Activated naive CD8-positive, alpha-beta T cell treated with anti-CD3 and anti-CD28 coated beads for 36 hours (primary cell): ENCODE measurements around the gene TACC2. TPM values are rescaled to one million over a fixed set of nuclear protein-coding genes. Genes with fewer than 3 reads are reported as not detected.
"Not testable (repeated sequence)": the region's sequence is repeated elsewhere in the genome, so short reads cannot be mapped to it uniquely, and the experiment has no call there.

Source experiments
- DNase-seq: peaks from one replicate; pipeline ENCODE4 v3.0.0; 2021
- H3K27ac Mint-ChIP-seq: one replicate; pipeline ENCODE4 v1.8.0; 2022; ENCODE audit warnings: mild to moderate bottlenecking, moderate library complexity, mixed read lengths
- H3K27me3 Mint-ChIP-seq: one replicate; pipeline ENCODE4 v1.8.0; 2022; ENCODE audit warnings: mild to moderate bottlenecking, mixed read lengths
- H3K36me3 Mint-ChIP-seq: one replicate; pipeline ENCODE4 v1.8.0; 2021; ENCODE audit warnings: mild to moderate bottlenecking, mixed read lengths
- H3K4me1 Mint-ChIP-seq: one replicate; pipeline ENCODE4 v1.8.0; 2021; ENCODE audit warnings: mixed read lengths
- H3K4me3 Mint-ChIP-seq: one replicate; pipeline ENCODE4 v1.8.0; 2022; ENCODE audit warnings: mild to moderate bottlenecking, moderate library complexity, mixed read lengths
- H3K9me3 Mint-ChIP-seq: one replicate; pipeline ENCODE4 v1.8.0; 2022; ENCODE audit warnings: mixed read lengths
- total RNA-seq, 2 experiments: library from RNA; stranded (reverse); gene quantifications; one replicate each; pipeline ENCODE4 v1.2.3, GENCODE V29; 2021

The TACC2 gene
- total RNA-seq, 2 experiments from 2014 or later, result not detected

GRCh38 chr10:122078965-122079795 lies 90.2 kb downstream of the TACC2 start:
- no peak for DNase-seq
- Mint-ChIP-seq H3K4me1 (no peaks in the 10 kb centered on the region), H3K36me3 (no peaks in the 10 kb centered on the region), H3K4me3 (no peak overlapping the region), H3K9me3 (no peaks in the 10 kb centered on the region), H3K27me3 (peaks cover 4% of the 10 kb centered on the region), H3K27ac (no peak overlapping the region)

- no peaks in the 10 kb centered on the region for H3K36me3 Mint-ChIP-seq
- no peak for DNase-seq
- H3K4me1 Mint-ChIP-seq, result no peaks in the 10 kb centered on the region
- no peak overlapping the region for H3K4me3 Mint-ChIP-seq
- no peak overlapping the region for H3K27ac Mint-ChIP-seq
- peaks cover 4% of the 10 kb centered on the region for H3K27me3 Mint-ChIP-seq
- no peaks in the 10 kb centered on the region for H3K9me3 Mint-ChIP-seq
Observed at GRCh38 chr10:122082616-122083477, 93.9 kb downstream of the TACC2 start.

GRCh38 chr10:122083478-122084025 lies 94.6 kb downstream of the TACC2 start:
- Mint-ChIP-seq H3K27me3 (peaks cover 4% of the 10 kb centered on the region), H3K27ac (no peak overlapping the region), H3K9me3 (no peaks in the 10 kb centered on the region), H3K4me3 (no peak overlapping the region), H3K4me1 (no peaks in the 10 kb centered on the region), H3K36me3 (no peaks in the 10 kb centered on the region)
- no peak for DNase-seq

GRCh38 chr10:122084286-122085041 lies 95.5 kb downstream of the TACC2 start:
- no peaks in the 10 kb centered on the region for H3K9me3 Mint-ChIP-seq
- peaks cover 1% of the 10 kb centered on the region for H3K27me3 Mint-ChIP-seq
- H3K27ac Mint-ChIP-seq, result no peak overlapping the region
- no peak overlapping the region for H3K4me3 Mint-ChIP-seq
- no peaks in the 10 kb centered on the region for H3K4me1 Mint-ChIP-seq
- H3K36me3 Mint-ChIP-seq, result no peaks in the 10 kb centered on the region
- DNase-seq, result no peak

GRCh38 chr10:122085423-122085911 lies 96.5 kb downstream of the TACC2 start:
- Mint-ChIP-seq H3K27ac (no peak overlapping the region), H3K4me3 (no peak overlapping the region), H3K4me1 (no peaks in the 10 kb centered on the region), H3K9me3 (no peaks in the 10 kb centered on the region), H3K36me3 (no peaks in the 10 kb centered on the region), H3K27me3 (no peaks in the 10 kb centered on the region)
- DNase-seq, result no peak

GRCh38 chr10:122086416-122087240 lies 97.7 kb downstream of the TACC2 start:
- no peaks in the 10 kb centered on the region for H3K36me3 Mint-ChIP-seq
- H3K4me1 Mint-ChIP-seq, result no peaks in the 10 kb centered on the region
- H3K27ac Mint-ChIP-seq, result no peak overlapping the region
- DNase-seq, result no peak
- H3K27me3 Mint-ChIP-seq, result no peaks in the 10 kb centered on the region
- H3K4me3 Mint-ChIP-seq, result no peak overlapping the region
- no peaks in the 10 kb centered on the region for H3K9me3 Mint-ChIP-seq

GRCh38 chr10:122087436-122087835 lies 98.5 kb downstream of the TACC2 start:
- H3K4me1 Mint-ChIP-seq, result no peaks in the 10 kb centered on the region
- no peak for DNase-seq
- no peak overlapping the region for H3K27ac Mint-ChIP-seq
- H3K36me3 Mint-ChIP-seq, result no peaks in the 10 kb centered on the region
- no peaks in the 10 kb centered on the region for H3K27me3 Mint-ChIP-seq
- H3K9me3 Mint-ChIP-seq, result no peaks in the 10 kb centered on the region
- H3K4me3 Mint-ChIP-seq, result no peak overlapping the region

GRCh38 chr10:122089311-122090017 lies 100.5 kb downstream of the TACC2 start:
- DNase-seq, result no peak
- no peak overlapping the region for H3K27ac Mint-ChIP-seq

GRCh38 chr10:122091722-122092121 lies 102.8 kb downstream of the TACC2 start:
- no peaks in the 10 kb centered on the region for H3K9me3 Mint-ChIP-seq
- no peaks in the 10 kb centered on the region for H3K4me1 Mint-ChIP-seq
- H3K36me3 Mint-ChIP-seq, result no peaks in the 10 kb centered on the region
- H3K27me3 Mint-ChIP-seq, result no peaks in the 10 kb centered on the region
- DNase-seq, result no peak
- H3K4me3 Mint-ChIP-seq, result no peak overlapping the region
- H3K27ac Mint-ChIP-seq, result no peak overlapping the region

More at GRCh38 chr10:122089311-122090017, 100.5 kb downstream of the TACC2 start:
- H3K4me3 Mint-ChIP-seq, result no peak overlapping the region
- H3K9me3 Mint-ChIP-seq, result no peaks in the 10 kb centered on the region
- no peaks in the 10 kb centered on the region for H3K27me3 Mint-ChIP-seq
- no peaks in the 10 kb centered on the region for H3K4me1 Mint-ChIP-seq
- no peaks in the 10 kb centered on the region for H3K36me3 Mint-ChIP-seq

GRCh38 chr10:122093076-122093475 lies 104.1 kb downstream of the TACC2 start:
- DNase-seq, result no peak
- no peaks in the 10 kb centered on the region for H3K27me3 Mint-ChIP-seq
- H3K9me3 Mint-ChIP-seq, result no peaks in the 10 kb centered on the region
- H3K4me3 Mint-ChIP-seq, result no peak overlapping the region
- H3K27ac Mint-ChIP-seq, result no peak overlapping the region
- H3K4me1 Mint-ChIP-seq, result no peaks in the 10 kb centered on the region
- no peaks in the 10 kb centered on the region for H3K36me3 Mint-ChIP-seq

- H3K4me1 Mint-ChIP-seq, result not testable (repeated sequence)
Observed at GRCh38 chr10:122096181-122096580, 107.2 kb downstream of the TACC2 start.

GRCh38 chr10:122096705-122097104 lies 107.7 kb downstream of the TACC2 start:
- DNase-seq, result no peak
- Mint-ChIP-seq H3K4me1 (no peaks in the 10 kb centered on the region), H3K27ac (no peak overlapping the region), H3K27me3 (no peaks in the 10 kb centered on the region), H3K4me3 (no peak overlapping the region), H3K36me3 (no peaks in the 10 kb centered on the region), H3K9me3 (no peaks in the 10 kb centered on the region)

More at GRCh38 chr10:122096181-122096580, 107.2 kb downstream of the TACC2 start:
- H3K4me3 Mint-ChIP-seq, H3K27me3 Mint-ChIP-seq, H3K27ac Mint-ChIP-seq, DNase-seq, H3K9me3 Mint-ChIP-seq, H3K36me3 Mint-ChIP-seq: not testable (repeated sequence)

- no peaks in the 10 kb centered on the region for H3K27me3 Mint-ChIP-seq
- H3K36me3 Mint-ChIP-seq, result no peaks in the 10 kb centered on the region
- H3K4me3 Mint-ChIP-seq, result no peak overlapping the region
- no peak overlapping the region for H3K27ac Mint-ChIP-seq
- H3K4me1 Mint-ChIP-seq, result no peaks in the 10 kb centered on the region
- no peaks in the 10 kb centered on the region for H3K9me3 Mint-ChIP-seq
- DNase-seq, result no peak
Observed at GRCh38 chr10:122097935-122098334, 109.0 kb downstream of the TACC2 start.
